Endodermal cell (in vitro differentiated cells): Measurements from ENCODE around the gene KCNK3. TPM values are rescaled to one million over a fixed set of nuclear protein-coding genes. Genes with fewer than 3 reads are reported as not detected.

Experiments
- DNase-seq: peaks from one replicate; pipeline ENCODE4 v3.0.0-alpha.2; 2017
- H3K27ac ChIP-seq: 2 replicates; pipeline ENCODE4 v1.5.1; 2013; ENCODE audit warnings: mild to moderate bottlenecking, low read depth, low read length, moderate library complexity
- H3K27me3 ChIP-seq: 2 replicates; pipeline ENCODE4 v1.6.1; 2013; ENCODE audit warnings: mild to moderate bottlenecking, low read length, moderate library complexity; ENCODE audit not compliant: insufficient read depth, control insufficient read depth, poor library complexity, severe bottlenecking
- H3K36me3 ChIP-seq: 2 replicates; pipeline ENCODE4 v1.7.0; 2013; ENCODE audit warnings: mild to moderate bottlenecking, low read length, moderate library complexity; ENCODE audit not compliant: control insufficient read depth, insufficient read depth
- H3K4me1 ChIP-seq: one replicate; pipeline ENCODE4 v1.7.0; 2013; ENCODE audit warnings: low read length; ENCODE audit not compliant: control insufficient read depth, insufficient read depth
- H3K4me3 ChIP-seq: 2 replicates; pipeline ENCODE4 v1.5.1; 2013; ENCODE audit warnings: mild to moderate bottlenecking, low read length, moderate library complexity
- H3K9ac ChIP-seq: 2 replicates; pipeline ENCODE4 v1.6.1; 2013; ENCODE audit warnings: mild to moderate bottlenecking, low read length, moderate library complexity; ENCODE audit not compliant: poor library complexity, severe bottlenecking; ENCODE audit errors: extremely low read depth
- H3K9me3 ChIP-seq: 2 replicates; pipeline ENCODE4 v1.6.1; 2013; ENCODE audit warnings: mild to moderate bottlenecking, low read length, moderate library complexity; ENCODE audit not compliant: control insufficient read depth
- H3K27ac Mint-ChIP-seq: 2 replicates; pipeline ENCODE4 v1.8.0; 2020; ENCODE audit warnings: mixed read lengths
- H3K27me3 Mint-ChIP-seq: 2 replicates; pipeline ENCODE4 v1.8.0; 2021; ENCODE audit warnings: mild to moderate bottlenecking, mixed read lengths; ENCODE audit not compliant: insufficient read depth
- H3K36me3 Mint-ChIP-seq: 2 replicates; pipeline ENCODE4 v1.8.0; 2020; ENCODE audit warnings: low read depth, mixed read lengths
- H3K4me1 Mint-ChIP-seq: 2 replicates; pipeline ENCODE4 v1.8.0; 2020; ENCODE audit warnings: mixed read lengths
- H3K4me3 Mint-ChIP-seq: 2 replicates; pipeline ENCODE4 v1.8.0; 2020; ENCODE audit warnings: mild to moderate bottlenecking, moderate library complexity, mixed read lengths
- H3K9me3 Mint-ChIP-seq: 2 replicates; pipeline ENCODE4 v1.8.0; 2020; ENCODE audit warnings: mild to moderate bottlenecking, mixed read lengths
- CTCF ChIP-seq: fragments of 200-600 bp; sonication (generic); conservative IDR thresholded peaks from 2 replicates; pipeline ENCODE4 v1.5.0; 2021; ENCODE audit warnings: antibody characterized with exemption, mild to moderate bottlenecking
- WGBS, 2 experiments: methylation state at CpG; one replicate each; pipeline versions ENCODE4 v1.1.5 to v1.1.7; 2013; ENCODE audit warnings: missing lambda C conversion rate in 2 of 2, mixed read lengths in 1 of 2; ENCODE audit not compliant: insufficient coverage in 1 of 2, insufficient read length in 1 of 2; 5-methylcytosine and 5-hydroxymethylcytosine counted together
- total RNA-seq, 2 donors: library from RNA; stranded (reverse); fragmentation: NEBNext Ultra II Directional in 1 of 2; extraction: Animal tissue kit (Norgen Biotek cat#: 25700) in 1 of 2; gene quantifications; 2 replicates in 1 of 2; 3 replicates in 1 of 2; pipeline ENCODE4 v1.2.1, GENCODE V29; 2021

Gene KCNK3
- total RNA-seq, 2 donors from 2014 or later, result not detected

DNA sequence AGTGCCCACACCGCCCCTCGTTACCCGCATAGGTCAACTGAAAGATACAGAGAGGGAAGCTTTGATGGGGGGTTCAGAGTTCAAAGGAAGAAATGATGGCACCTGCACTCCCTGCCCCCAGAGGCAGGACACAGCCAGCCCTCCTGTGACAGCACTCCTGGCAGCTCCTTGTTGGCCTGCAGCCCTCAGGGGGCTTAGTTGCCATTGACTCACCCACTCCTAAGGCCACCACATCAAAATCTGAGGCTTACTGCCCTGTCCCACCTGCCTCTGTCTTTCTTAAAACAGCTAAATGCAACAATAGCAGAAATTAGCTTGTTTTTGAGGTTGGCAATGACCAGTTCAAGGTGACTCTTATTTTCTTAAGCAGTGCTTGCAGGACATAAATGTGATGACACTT is 39.9 kb downstream of the KCNK3 start:
- H3K27ac Mint-ChIP-seq, result no peak overlapping the region
- TF ChIP-seq CTCF, result no peak
- Histone ChIP-seq H3K27ac (no peak overlapping the region), H3K9ac (no peak overlapping the region), H3K4me3 (no peak overlapping the region), H3K27me3 (no peaks in the 10 kb centered on the region), H3K36me3 (no peaks in the 10 kb centered on the region), H3K9me3 (no peaks in the 10 kb centered on the region), H3K4me1 (no peaks in the 10 kb centered on the region)
- H3K27me3 Mint-ChIP-seq, result no peaks in the 10 kb centered on the region
- H3K9me3 Mint-ChIP-seq, result no peaks in the 10 kb centered on the region
- H3K36me3 Mint-ChIP-seq, result no peaks in the 10 kb centered on the region
- 83 to 96% methylated on average over 2 to 3 of the region's 3 CpGs for whole genome bisulfite sequencing, 2 experiments
- H3K4me1 Mint-ChIP-seq, result no peaks in the 10 kb centered on the region
- no peak overlapping the region for H3K4me3 Mint-ChIP-seq
- no peak for DNase-seq

- H3K9me3 Mint-ChIP-seq, result no peaks in the 10 kb centered on the region
- TF ChIP-seq CTCF, result no peak
- peaks cover 2% of the 10 kb centered on the region for H3K4me1 Mint-ChIP-seq
- H3K27ac Mint-ChIP-seq, result no peak overlapping the region
- Histone ChIP-seq H3K4me1 (no peaks in the 10 kb centered on the region), H3K36me3 (no peaks in the 10 kb centered on the region), H3K4me3 (no peak overlapping the region), H3K27me3 (no peaks in the 10 kb centered on the region), H3K27ac (no peak overlapping the region), H3K9ac (no peak overlapping the region), H3K9me3 (no peaks in the 10 kb centered on the region)
- H3K36me3 Mint-ChIP-seq, result no peaks in the 10 kb centered on the region
- H3K4me3 Mint-ChIP-seq, result no peak overlapping the region
- whole genome bisulfite sequencing, 2 experiments, result 90 to 98% methylated on average over 6 to 9 of the region's 9 CpGs
- H3K27me3 Mint-ChIP-seq, result no peaks in the 10 kb centered on the region
- no peak for DNase-seq
Measured at GRCh38 chr2:26733413-26733812, 40.9 kb downstream of the KCNK3 start.

GRCh38 chr2:26735097-26735496 is 42.6 kb downstream of the KCNK3 start:
- Mint-ChIP-seq H3K36me3 (no peaks in the 10 kb centered on the region), H3K27ac (no peak overlapping the region)

More at GRCh38 chr2:26735097-26735496, 42.6 kb downstream of the KCNK3 start:
- Histone ChIP-seq H3K9me3 (no peaks in the 10 kb centered on the region), H3K27ac (no peak overlapping the region), H3K4me1 (no peaks in the 10 kb centered on the region), H3K4me3 (no peak overlapping the region), H3K9ac (no peak overlapping the region), H3K36me3 (no peaks in the 10 kb centered on the region), H3K27me3 (no peaks in the 10 kb centered on the region)
- TF ChIP-seq CTCF, result no peak
- H3K4me3 Mint-ChIP-seq, result no peak overlapping the region
- peaks cover 7% of the 10 kb centered on the region for H3K4me1 Mint-ChIP-seq
- H3K9me3 Mint-ChIP-seq, result no peaks in the 10 kb centered on the region
- no peak for DNase-seq
- no peaks in the 10 kb centered on the region for H3K27me3 Mint-ChIP-seq
- 90 to 100% methylated on average over 2 to 5 of the region's 5 CpGs for WGBS, 2 experiments
